ENCODE measurements around the gene ITGA6.
"Not testable (repeated sequence)": the region's sequence is repeated elsewhere in the genome, so short reads cannot be mapped to it uniquely, and the experiment has no call there.

The ITGA6 gene

DNA sequence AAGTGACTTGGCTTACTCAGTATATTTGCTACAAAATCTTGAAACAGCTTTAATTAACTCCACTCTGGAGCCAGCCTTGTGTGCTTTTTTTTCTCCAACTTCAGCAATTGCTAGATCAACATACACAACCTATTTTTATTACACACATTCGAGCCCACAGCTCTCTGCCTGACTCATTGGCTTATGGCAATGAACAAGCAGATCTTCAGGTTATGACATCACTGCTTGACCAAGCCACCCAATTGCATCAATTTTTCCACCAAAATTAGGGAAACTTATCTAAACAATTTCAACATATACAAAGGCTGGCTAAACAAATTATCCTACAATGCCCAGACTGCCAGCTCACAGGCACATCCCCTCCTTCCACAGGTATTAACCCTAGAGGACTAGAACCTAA lies 88.9 kb downstream of the ITGA6 start:
- peak; percentile 30 for DNase-seq (ENCODE audit: low spot score)

GRCh38 chr2:172518995-172519394 lies 91.6 kb downstream of the ITGA6 start:
- DNase-seq (ENCODE audit: low spot score): no peak

DNA sequence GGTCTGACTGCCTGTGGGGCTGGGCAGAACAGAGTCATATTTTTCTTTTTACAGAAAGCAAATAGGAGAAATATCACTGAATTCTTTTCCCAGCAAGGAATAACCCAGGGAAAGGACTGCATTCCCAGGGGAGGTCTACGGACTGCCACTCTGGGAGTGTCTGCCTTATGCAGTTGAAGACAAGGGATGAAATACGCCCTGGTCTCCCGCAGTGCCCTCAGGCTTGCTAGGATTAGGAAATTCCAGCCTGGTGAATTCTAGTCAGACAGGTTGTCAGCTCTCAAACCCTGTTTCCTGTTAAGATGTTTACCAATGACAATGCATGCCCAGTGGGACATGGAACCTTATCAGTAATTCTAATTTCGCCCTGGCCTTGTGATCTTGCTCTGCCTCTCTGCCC lies 98.2 kb downstream of the ITGA6 start:
- no peak for DNase-seq (ENCODE audit: low spot score)

DNA sequence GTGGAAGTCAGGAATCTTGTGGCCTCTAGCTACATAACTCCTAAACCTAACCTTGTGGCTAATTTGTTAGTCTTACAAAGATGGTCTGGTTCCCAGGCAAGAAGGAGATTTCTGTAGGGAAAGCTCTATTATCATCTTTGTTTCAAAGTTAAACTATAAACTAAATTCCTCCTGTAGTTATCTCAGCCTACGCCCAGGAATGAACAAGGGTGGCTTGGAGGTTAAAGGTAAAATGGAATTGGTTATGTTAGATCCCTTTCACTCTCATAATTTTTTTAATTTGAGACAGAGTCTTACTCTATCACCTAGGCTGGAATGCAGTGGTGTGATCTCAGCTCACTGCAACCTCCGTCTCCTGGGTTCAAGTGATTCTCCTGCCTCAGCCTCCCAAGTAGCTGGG lies 103.9 kb downstream of the ITGA6 start:
- DNase-seq (ENCODE audit: low spot score): no peak

- DNase-seq (ENCODE audit: low spot score): not testable (repeated sequence)
Observed at GRCh38 chr2:172532461-172532860, 105.1 kb downstream of the ITGA6 start.

DNA sequence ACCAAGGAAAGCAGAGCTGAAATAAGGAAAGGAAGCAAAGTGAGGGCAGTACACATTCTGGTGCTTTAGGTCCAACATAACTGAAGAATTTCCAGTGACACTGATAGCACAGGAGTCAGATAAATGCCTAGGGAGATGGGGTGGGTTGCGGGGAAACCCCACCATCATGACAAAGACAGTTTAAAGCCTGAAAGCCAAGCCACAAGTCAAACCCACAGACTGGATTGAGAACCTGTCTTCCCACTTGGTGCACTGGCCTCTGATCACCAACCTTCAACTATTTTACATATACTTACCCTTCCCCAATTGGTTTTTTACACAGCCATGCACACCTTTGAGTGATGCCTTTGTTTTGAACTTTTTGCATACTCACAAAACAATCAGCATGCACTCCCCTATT lies 106.3 kb downstream of the ITGA6 start:
- DNase-seq (ENCODE audit: low spot score): no peak

GRCh38 chr2:172535119-172535518 lies 107.7 kb downstream of the ITGA6 start:
- DNase-seq (ENCODE audit: low spot score): no peak

DNA sequence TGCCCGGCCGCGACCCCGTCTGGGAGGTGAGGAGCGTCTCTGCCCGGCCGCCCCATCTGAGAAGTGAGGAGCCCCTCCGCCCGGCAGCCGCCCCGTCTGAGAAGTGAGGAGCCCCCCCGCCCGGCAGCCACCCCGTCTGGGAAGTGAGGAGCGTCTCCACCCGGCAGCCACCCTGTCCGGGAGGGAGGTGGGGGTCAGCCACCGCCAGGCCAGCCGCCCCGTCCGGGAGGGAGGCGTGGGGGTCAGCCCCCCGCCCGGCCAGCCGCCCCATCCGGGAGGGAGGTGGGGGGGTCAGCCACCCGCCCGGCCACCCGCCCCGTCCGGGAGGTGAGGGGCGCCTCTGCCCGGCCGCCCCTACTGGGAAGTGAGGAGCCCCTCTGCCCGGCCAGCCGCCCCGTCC lies 110.5 kb downstream of the ITGA6 start:
- DNase-seq (ENCODE audit: low spot score): not testable (repeated sequence)

- no peak for DNase-seq (ENCODE audit: low spot score)
Observed at GRCh38 chr2:172539767-172540166, 112.4 kb downstream of the ITGA6 start.

DNA sequence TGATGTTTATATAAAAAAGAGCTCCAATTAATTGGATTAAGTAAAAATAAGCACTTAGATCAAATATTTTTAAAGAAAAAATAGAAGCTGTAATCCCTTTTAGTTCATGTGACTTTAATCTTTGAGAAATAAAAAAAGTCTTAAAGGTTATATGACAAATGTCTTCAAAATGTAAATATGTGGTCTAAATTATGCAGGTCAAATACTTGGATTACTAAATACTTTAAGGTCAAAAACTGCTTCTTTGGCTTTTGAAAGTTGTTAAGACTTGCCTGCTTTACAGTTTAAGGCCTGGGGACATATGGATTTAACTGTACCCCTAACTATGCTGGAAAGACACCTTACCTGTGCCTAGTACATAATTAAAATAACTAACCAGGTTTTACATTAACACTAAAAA lies 113.0 kb downstream of the ITGA6 start:
- DNase-seq (ENCODE audit: low spot score): no peak

- no peak for DNase-seq (ENCODE audit: low spot score)
Observed at GRCh38 chr2:172545408-172546075, 118.2 kb downstream of the ITGA6 start.

GRCh38 chr2:172549131-172549530 lies 121.7 kb downstream of the ITGA6 start:
- no peak for DNase-seq (ENCODE audit: low spot score)

- DNase-seq (ENCODE audit: low spot score): not testable (repeated sequence)
Observed at GRCh38 chr2:172549802-172550201, 122.4 kb downstream of the ITGA6 start.

DNA sequence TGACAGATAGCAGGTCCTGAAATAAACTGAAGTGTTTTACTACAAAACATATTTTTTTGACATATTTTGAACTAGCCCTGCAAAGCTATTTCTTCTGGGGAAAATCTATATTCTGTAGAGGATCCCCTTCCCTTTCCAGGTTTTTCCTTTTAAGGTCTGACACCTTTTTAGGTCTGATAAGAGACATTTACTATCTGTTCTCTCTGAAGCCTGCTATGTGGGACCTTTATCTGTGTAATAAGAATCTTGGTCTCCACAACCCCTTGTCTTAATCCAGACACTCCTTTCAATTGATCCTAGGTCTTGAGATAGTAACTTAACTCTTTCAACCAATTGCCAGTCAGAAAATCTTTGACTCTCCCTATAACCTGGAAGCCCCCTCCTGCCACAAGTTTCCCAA lies 123.0 kb downstream of the ITGA6 start:
- no peak for DNase-seq (ENCODE audit: low spot score)

DNA sequence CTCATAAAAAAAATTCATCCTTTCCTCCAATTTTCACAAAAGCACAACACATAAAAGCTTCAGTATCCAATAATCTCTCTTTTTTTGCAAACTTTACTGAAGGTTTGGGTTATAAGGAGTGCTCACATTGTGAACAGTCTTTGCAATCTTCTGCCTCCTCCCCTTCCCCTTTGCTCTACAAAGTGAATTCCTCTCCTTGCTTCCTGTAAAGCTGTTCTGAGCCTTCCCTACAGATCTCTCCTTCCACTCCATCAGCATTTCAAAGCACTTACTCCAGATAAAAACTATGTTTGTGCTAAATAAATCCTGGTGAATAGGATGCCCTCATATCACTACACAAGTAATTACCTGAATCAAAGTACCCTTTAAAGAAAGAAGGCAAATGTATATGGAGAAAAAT lies 123.9 kb downstream of the ITGA6 start:
- no peak for DNase-seq (ENCODE audit: low spot score)

DNA sequence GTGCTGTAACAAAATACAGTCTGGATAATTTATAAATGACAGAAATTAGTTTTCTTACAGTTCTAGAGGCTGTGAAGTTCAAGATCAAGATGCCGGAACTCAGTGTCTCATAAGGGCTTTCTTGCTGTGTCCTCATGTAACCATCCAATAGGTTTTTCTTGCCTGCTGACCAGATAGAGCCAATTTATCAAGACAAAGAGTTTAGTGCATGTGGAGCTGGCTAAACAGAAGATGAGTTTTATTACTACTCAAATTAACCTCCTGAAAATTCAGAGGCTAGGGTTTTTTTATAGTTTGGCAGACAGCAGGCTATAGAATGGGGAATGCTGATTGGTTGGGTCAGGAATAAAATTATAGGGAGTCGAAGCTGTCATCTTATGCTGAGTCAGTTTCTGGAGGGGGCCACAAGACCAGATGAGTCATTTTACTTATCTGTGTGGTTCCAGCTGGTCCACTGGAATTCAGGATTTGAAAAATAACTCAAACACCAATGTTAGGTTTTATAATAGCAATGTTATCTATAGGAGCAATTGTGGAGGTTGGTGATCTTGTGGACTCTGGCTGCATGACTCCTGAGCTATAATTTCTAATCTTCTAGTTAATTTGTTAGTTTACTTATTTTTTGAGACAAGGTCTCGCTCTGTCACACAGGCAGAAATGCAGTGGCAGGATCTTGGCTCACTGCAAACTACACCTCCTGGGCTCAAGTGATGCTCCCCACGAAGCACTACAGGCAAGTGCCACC lies 125.3 kb downstream of the ITGA6 start:
- DNase-seq (ENCODE audit: low spot score): peak; percentile 69

GRCh38 chr2:172554352-172555271 lies 127.2 kb downstream of the ITGA6 start:
- peak; percentile 20 for DNase-seq (ENCODE audit: low spot score)

DNA sequence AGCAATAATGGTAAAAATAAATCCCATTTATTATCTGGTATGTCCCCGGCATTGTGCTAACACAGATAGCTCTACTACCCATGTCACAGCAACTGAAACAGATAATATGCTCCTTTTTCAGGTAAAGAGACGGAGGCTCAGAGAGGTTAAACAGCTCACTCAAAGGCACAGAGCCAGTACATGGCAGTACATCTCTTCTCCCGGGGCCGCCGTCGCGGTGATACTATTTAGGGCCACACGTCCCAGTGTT lies 127.8 kb downstream of the ITGA6 start:
- DNase-seq (ENCODE audit: low spot score): no peak
